WERI-Rb-1 (cell line): ENCODE measurements around the gene ATP11A.

ENCODE experiments used
- DNase-seq: peaks from one replicate; pipeline ENCODE4 v3.0.0-alpha.2; 2020
- H3K27ac ChIP-seq: fragments of 250-450 bp; sonication (Bioruptor Pico); 2 replicates; pipeline ENCODE4 v1.5.1; 2020; ENCODE audit warnings: mild to moderate bottlenecking, moderate library complexity
- H3K27me3 ChIP-seq: fragments of 250-450 bp; sonication (Bioruptor Pico); 2 replicates; pipeline ENCODE4 v1.5.1; 2021; ENCODE audit warnings: mild to moderate bottlenecking, low read depth, moderate library complexity; ENCODE audit not compliant: insufficient read depth, severe bottlenecking
- H3K36me3 ChIP-seq: fragments of 250-450 bp; sonication (Bioruptor Pico); 2 replicates; pipeline ENCODE4 v1.5.1; 2020; ENCODE audit warnings: mild to moderate bottlenecking, moderate library complexity
- H3K4me3 ChIP-seq: 2 replicates; pipeline ENCODE4 v1.5.1; 2011; ENCODE audit warnings: low read depth, mild to moderate bottlenecking, control low read depth, low read length
- H3K9me3 ChIP-seq: fragments of 250-450 bp; sonication (Bioruptor Pico); 2 replicates; pipeline ENCODE4 v1.5.1; 2021; ENCODE audit warnings: mild to moderate bottlenecking, moderate library complexity; ENCODE audit not compliant: severe bottlenecking
- TF ChIP-seq, protein P1 (sequence below): IDR thresholded peaks from 2 replicates; pipeline ENCODE4 v1.5.1; 2011; ENCODE audit warnings: low read depth, mild to moderate bottlenecking, control low read depth, inconsistent platforms, low read length

The ATP11A gene

DNA sequence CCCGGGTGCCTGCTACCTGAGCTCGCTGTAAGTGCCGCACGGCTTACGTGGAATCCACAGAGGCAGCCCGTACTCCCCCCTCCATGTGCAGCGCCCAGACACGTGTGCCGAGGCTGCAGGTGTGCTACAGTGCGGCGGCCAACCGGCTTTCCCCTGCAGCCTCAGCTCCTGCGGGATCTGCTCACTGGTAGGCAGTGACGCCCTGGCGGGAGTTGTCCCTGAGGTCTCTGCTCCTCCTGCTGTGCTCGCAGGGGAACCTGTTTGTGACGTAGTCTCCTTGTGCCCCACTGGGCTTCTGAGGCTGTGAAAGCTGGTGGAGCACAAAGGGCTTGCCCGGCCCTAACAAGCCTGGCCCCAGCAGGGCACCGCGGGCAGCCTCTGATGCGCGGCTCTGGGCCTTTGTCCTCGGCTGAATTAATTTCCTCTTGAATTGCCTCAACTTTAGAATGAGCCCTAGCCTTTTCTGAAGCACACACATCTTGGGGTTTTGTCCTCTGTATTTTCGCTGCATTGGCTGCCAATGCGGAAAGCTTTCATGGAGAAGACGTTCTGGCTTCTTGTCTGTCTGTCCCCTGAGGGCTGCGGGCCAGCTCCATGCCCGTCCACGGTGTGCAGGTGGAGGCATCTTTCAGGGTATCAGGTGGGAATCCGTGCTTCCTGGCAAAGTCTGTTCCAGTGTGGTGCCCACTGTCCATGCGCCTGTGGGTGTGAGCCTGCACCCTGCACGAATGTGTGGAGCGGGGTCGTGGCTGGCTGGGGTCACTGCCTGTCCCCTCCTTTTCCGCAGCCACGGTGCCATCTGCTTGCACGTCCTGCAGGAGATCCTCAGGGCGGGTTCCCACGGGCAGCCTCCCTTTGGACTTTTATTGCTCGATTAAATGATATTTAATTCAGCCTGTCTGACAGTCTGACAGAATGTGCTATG, 201.9 kb downstream of the ATP11A start:
- Histone ChIP-seq H3K27me3 (no peaks in the 10 kb centered on the region), H3K9me3 (no peaks in the 10 kb centered on the region), H3K4me3 (no peak overlapping the region), H3K36me3 (no peaks in the 10 kb centered on the region; the same call in 1 of the 2 replicates), H3K27ac (no peak overlapping the region)
- TF ChIP-seq, protein P1, sequence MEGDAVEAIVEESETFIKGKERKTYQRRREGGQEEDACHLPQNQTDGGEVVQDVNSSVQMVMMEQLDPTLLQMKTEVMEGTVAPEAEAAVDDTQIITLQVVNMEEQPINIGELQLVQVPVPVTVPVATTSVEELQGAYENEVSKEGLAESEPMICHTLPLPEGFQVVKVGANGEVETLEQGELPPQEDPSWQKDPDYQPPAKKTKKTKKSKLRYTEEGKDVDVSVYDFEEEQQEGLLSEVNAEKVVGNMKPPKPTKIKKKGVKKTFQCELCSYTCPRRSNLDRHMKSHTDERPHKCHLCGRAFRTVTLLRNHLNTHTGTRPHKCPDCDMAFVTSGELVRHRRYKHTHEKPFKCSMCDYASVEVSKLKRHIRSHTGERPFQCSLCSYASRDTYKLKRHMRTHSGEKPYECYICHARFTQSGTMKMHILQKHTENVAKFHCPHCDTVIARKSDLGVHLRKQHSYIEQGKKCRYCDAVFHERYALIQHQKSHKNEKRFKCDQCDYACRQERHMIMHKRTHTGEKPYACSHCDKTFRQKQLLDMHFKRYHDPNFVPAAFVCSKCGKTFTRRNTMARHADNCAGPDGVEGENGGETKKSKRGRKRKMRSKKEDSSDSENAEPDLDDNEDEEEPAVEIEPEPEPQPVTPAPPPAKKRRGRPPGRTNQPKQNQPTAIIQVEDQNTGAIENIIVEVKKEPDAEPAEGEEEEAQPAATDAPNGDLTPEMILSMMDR, result no peak
- DNase-seq, result peak; percentile 23

DNA sequence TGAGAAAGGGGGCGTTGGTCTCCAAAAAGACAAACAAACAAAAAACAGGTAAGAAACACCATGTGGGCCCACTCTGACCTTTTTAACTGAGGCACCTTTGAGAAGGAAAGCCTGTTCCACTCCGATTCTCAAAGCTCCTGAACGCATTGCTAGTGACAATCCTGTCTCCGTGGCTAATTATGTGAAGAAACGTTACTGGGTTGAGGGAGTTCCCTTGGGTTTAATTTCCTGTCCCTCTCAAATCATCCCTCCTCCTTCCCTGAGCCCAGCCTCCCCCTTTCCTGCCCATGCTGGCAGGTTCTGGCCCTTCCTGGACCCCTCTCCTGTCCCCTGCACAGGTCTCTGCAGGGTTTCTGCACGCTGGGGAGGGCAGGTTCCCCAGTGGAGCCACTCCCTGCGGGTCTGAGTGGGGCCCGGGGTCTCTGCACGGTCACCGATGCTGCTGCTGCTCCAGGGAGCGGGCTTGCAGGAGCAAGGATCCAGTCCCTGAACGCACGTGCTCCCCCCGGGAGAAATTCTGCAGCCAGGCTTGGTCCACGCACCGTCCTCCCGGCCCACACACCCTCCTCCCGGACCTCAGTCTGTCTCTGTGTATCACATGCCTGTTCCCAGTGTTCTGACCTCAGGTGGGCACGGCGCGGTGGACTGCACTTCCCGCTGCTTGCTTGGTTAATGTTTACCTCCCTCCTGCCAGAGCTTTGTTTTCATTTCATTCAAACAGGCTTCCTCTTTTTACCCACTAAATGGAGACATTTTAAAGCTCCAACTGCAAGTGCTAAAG, 202.8 kb downstream of the ATP11A start:
- H3K36me3 ChIP-seq, result peaks cover 4% of the 10 kb centered on the region
- peak; percentile 28 for DNase-seq
- no peaks in the 10 kb centered on the region for H3K27me3 ChIP-seq
- TF ChIP-seq, protein P1, result no peak
- no peak overlapping the region for H3K4me3 ChIP-seq
- no peak overlapping the region for H3K27ac ChIP-seq
- H3K9me3 ChIP-seq, result no peaks in the 10 kb centered on the region

DNA sequence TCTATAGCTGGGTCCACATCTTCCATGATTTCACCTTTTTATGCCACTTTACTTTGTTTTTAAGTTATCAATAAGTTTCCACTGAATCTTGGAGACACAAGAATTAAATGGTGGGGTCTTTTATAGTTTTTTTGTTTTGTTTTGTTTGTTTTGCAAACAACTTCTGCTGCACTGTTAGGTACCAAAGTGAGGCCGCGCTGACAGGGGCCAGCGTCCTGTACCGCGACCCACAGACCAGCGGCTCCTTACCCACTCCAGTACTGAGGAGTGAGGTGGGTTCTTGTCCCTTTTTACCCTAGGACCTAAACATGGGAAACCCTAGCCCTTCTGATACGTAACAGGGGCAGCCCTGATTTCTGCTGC, 203.3 kb downstream of the ATP11A start:
- peaks cover 4% of the 10 kb centered on the region for H3K36me3 ChIP-seq
- TF ChIP-seq, protein P1, result no peak
- no peak overlapping the region; the same call in 1 of the 2 replicates for H3K27ac ChIP-seq
- no peaks in the 10 kb centered on the region for H3K27me3 ChIP-seq
- H3K4me3 ChIP-seq, result peak overlapping the region; percentile 53; the same call in 1 of the 2 replicates
- no peaks in the 10 kb centered on the region for H3K9me3 ChIP-seq
- DNase-seq, result no peak

DNA sequence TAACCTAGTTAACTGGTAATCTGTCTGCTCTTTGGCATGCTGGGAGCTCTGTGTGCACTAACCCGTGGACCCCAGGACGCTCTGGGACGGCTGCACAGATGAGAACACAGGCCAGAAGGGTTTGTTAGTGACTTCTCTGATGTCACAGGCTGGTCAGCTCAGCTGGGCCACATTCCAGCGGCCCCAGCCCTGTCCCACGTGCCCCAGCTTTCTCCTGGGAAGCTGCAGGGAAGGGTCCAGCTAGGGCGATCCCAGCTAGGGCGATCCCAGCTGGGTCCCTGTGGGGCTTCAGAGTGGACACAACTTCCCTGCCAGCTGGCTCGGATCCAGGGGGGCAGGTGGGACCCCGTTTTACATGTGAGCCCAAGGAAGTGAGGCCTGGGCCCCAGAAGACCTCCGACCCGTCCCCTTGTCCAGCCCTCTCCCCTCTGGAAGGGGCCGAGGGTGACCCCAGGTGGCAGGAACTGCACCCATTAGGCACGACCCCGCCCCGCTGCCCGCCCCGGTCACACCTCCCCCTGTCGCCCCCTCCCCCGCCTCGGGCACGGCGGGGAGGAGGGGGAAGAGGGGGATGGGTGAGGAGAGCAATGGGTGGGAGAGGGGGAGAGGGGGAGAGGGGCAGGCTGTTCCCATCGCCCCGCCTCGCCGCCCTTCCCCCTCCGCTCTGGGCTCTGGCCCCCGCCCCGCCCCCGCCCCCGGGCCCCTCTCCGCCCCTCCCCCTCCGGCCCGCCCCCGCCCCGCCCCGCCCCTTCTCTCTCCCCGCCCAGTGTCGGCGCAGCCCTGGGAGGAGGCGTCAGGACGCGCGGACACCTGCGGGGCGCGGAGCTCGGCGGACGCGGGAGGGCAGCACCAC, 204.0 kb downstream of the ATP11A start:
- H3K4me3 ChIP-seq, result peak overlapping the region; percentile 70
- H3K27me3 ChIP-seq, result no peaks in the 10 kb centered on the region
- peak overlapping the region; percentile 68 for H3K27ac ChIP-seq
- no peaks in the 10 kb centered on the region for H3K9me3 ChIP-seq
- DNase-seq, result peak; percentile 89
- H3K36me3 ChIP-seq, result peaks cover 4% of the 10 kb centered on the region
- TF ChIP-seq, protein P1, result peak; percentile 35

DNA sequence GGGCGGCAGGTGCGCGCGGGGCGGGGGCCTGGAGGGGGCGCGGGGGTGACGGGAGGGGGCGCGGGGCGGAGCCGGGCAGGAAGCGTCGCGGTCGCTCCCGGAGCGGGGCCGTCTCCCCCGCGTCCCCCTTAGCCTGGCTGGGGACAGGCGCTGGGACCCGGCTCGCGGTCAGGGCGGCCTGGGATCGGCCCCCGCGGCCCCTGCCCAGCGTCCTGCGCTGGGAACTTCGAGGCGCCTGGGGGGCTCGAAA, 204.5 kb downstream of the ATP11A start:
- H3K4me3 ChIP-seq, result peak overlapping the region; percentile 70
- no peaks in the 10 kb centered on the region for H3K9me3 ChIP-seq
- H3K36me3 ChIP-seq, result peaks cover 4% of the 10 kb centered on the region
- TF ChIP-seq, protein P1, result no peak
- DNase-seq, result no peak
- H3K27ac ChIP-seq, result peak overlapping the region; percentile 66
- no peaks in the 10 kb centered on the region for H3K27me3 ChIP-seq
